Ishikawa (cell line): ENCODE results near the gene TPO.

ENCODE experiments used
- CEBPB ChIP-seq: IDR thresholded peaks from 2 replicates; pipeline ENCODE4 v1.6.1; 2012
- CREB1 ChIP-seq: IDR thresholded peaks from 2 replicates; pipeline ENCODE4 v1.6.1; 2012; ENCODE audit warnings: low read depth
- EGR1 ChIP-seq: IDR thresholded peaks from 2 replicates; pipeline ENCODE4 v1.6.1; 2012
- EP300 ChIP-seq: IDR thresholded peaks from 2 replicates; pipeline ENCODE4 v1.6.1; 2012; ENCODE audit warnings: borderline replicate concordance
- FOXM1 ChIP-seq: IDR thresholded peaks from 2 replicates; pipeline ENCODE4 v1.6.1; 2012; ENCODE audit warnings: low read depth, borderline replicate concordance
- MAX ChIP-seq: IDR thresholded peaks from 2 replicates; pipeline ENCODE4 v1.6.1; 2012
- NFIC ChIP-seq: IDR thresholded peaks from 2 replicates; pipeline ENCODE4 v1.6.1; 2012
- RAD21 ChIP-seq: IDR thresholded peaks from 2 replicates; pipeline ENCODE4 v1.6.1; 2012; ENCODE audit warnings: low read depth
- REST ChIP-seq: IDR thresholded peaks from 2 replicates; pipeline ENCODE4 v1.6.1; 2012; ENCODE audit warnings: low read depth, mild to moderate bottlenecking
- TAF1 ChIP-seq: IDR thresholded peaks from 2 replicates; pipeline ENCODE4 v1.6.1; 2012; ENCODE audit warnings: low read depth, mild to moderate bottlenecking
- TCF12 ChIP-seq: IDR thresholded peaks from 2 replicates; pipeline ENCODE4 v1.6.1; 2012; ENCODE audit warnings: low read depth
- TEAD4 ChIP-seq: IDR thresholded peaks from 2 replicates; pipeline ENCODE4 v1.6.1; 2012
- USF1 ChIP-seq: IDR thresholded peaks from 2 replicates; pipeline ENCODE4 v1.6.1; 2012
- YY1 ChIP-seq: IDR thresholded peaks from 2 replicates; pipeline ENCODE4 v1.6.1; 2012; ENCODE audit warnings: low read depth
- ZBTB7A ChIP-seq: IDR thresholded peaks from 2 replicates; pipeline ENCODE4 v1.6.1; 2012; ENCODE audit warnings: low read depth

TPO gene

DNA sequence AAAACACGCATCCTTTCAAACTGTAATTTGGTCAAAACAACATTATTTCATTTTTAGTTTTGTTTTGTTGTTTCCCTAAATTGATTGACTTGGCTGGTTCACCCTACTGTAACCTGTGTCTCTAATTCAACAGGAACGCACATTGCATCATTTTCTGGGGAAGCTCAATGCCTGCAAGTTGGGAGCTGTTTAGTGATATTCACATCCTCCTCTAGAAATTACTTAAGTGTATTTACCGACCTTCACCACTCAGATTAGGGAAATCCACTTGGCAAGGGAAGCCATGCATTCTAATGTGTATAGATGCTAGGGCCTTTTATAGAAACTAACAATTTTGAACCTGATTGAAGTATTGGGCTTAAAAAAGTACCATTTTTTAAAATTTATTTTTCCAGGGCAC lies 7.3 kb upstream of the TPO start:
- no peak for TF ChIP-seq FOXM1

- TF ChIP-seq MAX (no peak), TCF12 (no peak), USF1 (no peak), TAF1 (no peak), NFIC (no peak), EGR1 (no peak), YY1 (no peak), EP300 (no peak), ZBTB7A (no peak), CREB1 (no peak), REST (no peak)
These were observed 6.8 kb upstream of the TPO start for GRCh38 chr2:1406434-1406833.

- TF ChIP-seq CREB1 = no peak
- no peak for TF ChIP-seq NFIC
- TF ChIP-seq ZBTB7A = no peak
- no peak for TF ChIP-seq USF1
- TF ChIP-seq CEBPB = no peak
- TF ChIP-seq REST = no peak
- no peak for TF ChIP-seq TCF12
- TF ChIP-seq EGR1 = no peak
- TF ChIP-seq RAD21 = no peak
- TF ChIP-seq EP300 = no peak
- no peak for TF ChIP-seq FOXM1
- no peak for TF ChIP-seq TEAD4
- no peak for TF ChIP-seq MAX
- TF ChIP-seq TAF1 = no peak
- TF ChIP-seq YY1 = no peak
These were observed 5.2 kb upstream of the TPO start for GRCh38 chr2:1407950-1408675.

GRCh38 chr2:1414121-1414520 lies 858 bp downstream of the TPO start:
- TF ChIP-seq REST (no peak), NFIC (no peak), EP300 (no peak), TAF1 (no peak), USF1 (no peak), CEBPB (no peak), MAX (no peak), FOXM1 (no peak), YY1 (no peak), TCF12 (no peak), ZBTB7A (no peak), CREB1 (no peak), RAD21 (no peak), EGR1 (no peak), TEAD4 (no peak)
